Suppressor macrophage treated with lipopolysaccharide for 4 hours (primary cell): Measurements from ENCODE around the gene RCC2.
A peak's percentile ranks its signal among the peaks of the same experiment; 100 is the strongest.
"Not testable (repeated sequence)": the region's sequence is repeated elsewhere in the genome, so short reads cannot be mapped to it uniquely, and the experiment has no call there.

Experiments used
- DNase-seq: peaks from one replicate; pipeline ENCODE4 v3.0.0-alpha.2; 2020

RCC2 gene

DNA sequence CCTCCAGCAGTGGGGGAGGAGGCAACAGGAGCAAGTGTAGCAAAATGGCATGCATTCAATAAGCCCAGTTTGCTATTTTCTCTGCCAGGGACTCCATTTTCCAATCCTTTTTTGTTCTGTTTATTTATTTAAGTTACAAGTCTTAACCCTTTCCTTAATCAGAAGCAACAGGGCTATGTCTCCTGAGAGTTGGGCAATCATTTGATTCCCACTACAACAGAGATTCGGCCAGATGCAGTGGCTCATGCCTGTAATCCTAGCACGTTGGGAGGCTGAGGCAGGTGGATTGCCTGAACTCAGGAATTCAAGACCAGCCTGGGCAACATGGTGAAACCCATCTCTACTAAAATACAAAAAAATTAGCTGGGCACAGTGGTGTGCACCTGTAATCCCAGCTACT is 25.5 kb downstream of the RCC2 start:
- no peak for DNase-seq

DNA sequence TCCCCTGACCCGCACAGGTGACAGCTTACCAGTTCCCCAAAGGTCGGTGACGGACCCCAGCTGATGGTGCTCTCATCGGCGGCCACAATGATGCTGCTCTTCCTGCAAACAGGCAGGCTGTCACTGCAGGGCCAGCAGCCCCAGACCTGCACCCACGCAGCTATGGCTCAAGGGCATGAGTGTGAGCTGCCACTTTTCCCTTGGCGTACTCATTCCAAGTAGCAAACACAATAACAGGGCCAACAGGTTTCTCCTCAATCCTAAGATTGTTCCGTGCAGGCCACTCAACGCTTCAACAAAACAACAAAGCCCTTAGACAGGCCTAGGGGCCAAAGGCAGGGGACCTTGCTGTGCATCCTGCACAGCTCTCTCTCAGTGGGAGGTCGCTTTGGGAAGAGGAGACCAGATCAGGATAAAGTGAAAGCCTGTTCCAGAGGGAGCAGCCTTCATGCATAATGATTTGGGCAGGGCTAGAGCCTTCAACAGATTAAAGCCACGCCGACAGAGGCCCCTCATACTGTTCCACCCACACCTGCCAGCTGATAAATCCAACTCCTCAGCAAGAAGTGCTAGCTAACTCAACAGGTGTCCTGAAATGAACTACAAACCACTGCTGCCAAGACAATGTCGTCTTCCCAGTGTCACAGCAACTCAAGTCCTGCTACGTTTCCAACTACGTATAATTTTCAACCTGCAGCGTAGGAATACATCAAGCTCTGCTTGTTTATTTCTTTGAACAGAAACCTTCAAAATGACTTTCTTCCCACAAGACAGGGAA is 27.2 kb downstream of the RCC2 start:
- DNase-seq, result no peak

DNA sequence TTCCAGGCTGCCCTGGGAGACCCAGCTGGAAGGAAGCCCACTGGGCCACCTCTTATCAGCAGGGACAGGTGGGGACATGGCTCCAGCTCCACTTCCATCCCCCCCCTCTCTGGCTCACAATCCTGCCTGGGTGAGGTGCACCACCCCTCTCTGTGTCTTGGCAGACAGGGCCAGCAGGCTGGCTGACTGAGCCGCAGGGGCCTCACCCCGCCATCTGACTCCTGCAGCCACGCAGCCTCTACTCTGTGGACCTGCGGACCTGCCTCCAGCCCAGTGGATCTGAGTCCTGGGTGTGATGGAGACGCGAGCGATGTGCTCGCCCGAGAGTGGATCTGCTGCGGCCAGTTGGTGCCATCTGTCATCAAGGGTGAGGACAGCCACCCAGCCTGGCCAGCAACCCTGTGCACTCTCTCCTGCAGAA is 30.1 kb downstream of the RCC2 start:
- no peak for DNase-seq

DNA sequence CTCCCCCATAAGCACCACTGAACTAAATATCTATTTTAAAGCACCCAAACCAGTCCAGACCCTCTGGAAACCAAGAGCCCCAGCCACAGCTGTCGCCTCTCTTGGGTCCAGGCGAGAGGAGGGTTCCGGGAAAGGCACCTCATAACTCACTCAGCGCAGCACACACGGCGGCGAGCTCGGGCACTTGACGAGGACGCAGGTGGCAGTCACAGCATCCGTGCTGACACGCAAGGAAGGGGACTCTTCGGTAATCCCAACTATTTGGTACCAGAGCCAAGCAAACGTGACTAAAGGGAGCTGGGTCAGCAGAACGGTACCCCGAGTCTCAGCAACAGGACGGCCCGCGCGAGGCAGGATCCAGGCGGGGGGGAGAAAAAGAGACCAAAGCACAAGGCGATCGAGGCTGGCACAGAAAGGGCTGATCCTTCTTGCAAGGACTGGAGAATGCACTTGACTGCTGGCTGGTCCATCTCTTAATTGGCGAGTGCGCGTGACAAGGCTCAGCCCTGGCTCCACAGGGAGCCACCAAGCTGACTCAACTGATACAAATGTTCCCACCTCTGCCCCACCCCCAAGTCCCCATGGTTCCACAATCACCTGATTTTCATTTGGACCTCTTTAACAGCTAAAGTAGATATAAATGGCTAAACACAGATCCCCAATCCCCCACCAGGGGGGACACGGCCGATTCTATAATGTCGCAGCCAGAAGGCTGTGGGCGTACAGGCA is 31.5 kb downstream of the RCC2 start:
- not testable (repeated sequence) for DNase-seq

DNA sequence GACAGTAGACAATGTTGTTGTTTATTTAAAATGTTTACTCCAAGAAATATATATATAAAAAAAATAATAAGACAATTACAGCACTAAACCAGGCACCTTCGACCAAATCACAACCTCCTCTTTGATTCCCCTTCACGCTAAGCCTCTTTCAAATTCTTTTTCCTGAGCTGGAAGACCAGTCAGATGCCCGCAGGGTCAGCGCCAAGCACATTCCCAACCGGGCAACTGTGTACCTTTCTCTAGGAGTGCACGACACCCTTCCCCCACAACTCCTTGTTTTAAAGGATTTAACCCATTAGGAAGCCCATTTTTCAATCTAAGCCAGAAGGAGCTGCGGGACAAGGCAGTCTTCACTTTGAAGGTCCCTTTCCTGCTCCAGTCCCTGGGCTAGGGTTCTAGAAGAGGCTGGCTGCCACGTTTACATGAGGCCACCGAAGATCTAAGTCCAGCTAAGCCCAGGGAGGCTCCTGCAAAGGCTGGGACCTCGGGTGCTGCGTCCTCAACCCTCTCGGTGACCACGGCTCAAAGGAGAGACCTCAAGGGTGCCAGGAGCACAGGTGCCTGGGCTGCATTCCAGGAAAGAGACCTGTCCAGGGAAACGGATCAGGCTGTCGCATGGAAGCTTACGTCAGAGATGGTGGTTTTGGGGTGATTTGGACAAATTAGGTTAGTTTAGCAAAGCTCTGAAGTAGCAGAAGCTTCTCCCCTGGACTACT is 32.6 kb downstream of the RCC2 start:
- not testable (repeated sequence) for DNase-seq

DNA sequence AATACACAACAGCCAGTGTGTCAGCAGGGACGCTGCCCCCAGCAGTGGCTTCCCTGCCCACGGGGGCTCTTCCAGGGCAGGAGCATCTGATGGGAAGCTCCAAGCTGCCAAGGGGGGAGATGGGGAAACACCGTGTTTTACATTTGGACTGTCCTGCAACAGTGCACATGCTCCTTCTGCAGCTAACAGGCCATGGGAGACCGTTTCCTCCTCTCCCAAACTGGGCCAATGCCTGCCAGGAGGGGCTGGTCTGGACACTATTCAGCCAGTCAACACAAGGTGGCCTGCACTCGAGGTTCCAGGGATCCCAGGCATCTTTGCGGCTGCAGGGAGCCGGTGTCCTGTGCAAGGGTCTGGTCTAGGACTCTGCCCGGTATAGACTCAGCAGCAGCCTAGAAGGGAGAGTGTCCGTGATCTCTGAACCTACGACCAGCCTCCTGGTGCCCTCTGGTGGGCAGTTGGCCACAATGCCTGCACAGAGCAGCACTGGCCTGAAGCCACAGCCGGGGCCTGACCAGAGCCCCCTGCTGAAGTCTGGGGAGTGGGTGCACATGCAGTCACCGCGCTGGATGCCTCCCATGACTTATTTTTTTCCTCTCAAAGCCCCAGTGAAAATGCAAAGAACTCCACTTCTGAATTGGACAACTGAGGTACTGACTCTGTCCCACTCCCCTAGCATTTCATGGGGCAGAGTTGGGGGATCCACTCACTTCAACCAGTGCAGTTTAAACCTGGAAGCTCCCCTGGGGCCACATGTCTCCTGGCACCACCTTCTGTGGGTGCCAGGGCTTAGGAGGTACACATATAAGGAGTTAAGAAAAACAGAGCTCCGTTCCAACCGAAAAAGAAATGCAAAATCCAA is 33.3 kb downstream of the RCC2 start:
- DNase-seq, result peak; percentile 70

DNA sequence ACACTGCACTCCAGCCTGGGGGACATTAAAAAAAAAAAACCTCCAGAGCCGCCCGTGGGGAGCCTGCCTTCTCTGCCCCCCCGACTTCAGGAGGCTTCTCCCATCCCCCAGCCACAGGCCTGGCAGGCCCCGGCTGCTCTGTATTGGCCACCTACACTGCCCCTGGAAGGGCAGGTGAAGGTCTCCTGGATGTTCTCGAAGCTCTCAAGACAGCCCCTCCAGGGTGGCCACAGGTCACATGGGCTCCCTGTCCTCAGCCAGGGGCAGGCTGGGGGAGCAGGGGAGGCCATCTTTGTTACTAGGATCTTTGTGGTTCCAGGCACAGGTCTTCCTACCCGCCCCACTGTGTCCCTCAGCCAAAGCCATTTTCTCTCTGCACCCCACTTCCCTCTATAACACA is 34.7 kb downstream of the RCC2 start:
- DNase-seq, result no peak

DNA sequence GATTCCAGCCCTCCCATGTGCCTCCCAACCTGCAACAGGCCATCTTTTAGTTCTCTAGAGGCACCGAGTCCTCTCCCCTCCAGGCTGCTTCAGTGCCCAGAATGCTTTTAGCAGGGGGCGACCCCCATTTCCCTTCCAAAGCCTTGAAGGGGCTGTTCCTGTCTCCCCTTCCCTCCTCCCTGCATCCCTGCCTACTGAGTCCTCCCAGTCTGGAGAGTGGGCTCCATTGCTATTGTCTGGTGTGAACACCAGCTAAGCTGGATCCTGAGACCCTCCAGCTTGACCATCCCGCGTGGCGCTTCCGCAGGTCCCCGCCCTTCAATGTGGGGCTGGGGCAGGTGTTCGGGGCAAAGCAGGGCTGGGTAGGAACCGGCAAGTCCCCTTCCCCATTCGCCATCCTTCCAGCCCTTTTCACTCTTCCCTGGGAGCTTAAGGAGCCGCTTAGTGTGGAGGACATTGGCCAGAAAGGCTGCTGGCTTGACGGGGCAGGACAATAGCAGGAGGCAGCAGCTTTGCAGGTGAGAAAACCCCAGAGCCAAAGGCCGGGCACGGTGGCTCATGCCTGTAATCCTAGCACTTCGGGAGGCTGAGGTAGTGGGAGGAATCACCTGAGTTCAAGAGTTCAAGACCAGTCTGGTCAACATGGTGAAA is 35.3 kb downstream of the RCC2 start:
- DNase-seq, result no peak

DNA sequence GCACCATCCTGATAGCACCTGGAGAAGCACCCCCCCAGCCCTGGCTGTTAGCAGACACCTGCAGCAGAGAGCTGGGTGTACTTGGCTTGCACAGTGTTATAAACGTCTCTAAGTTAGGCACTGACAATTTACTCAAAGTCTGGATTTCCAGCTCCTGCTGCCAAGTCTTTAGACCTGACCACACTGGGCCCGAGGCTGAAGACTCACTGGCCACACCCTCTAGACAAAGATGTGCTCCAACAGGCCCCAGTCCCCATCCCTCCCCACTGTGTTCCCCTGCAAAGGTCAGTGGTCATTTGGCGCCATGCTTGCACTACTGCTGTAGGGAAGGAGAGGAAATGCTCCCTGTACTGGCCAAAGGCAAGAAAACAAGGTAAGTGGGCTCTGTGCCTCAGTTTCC is 36.4 kb downstream of the RCC2 start:
- no peak for DNase-seq

DNA sequence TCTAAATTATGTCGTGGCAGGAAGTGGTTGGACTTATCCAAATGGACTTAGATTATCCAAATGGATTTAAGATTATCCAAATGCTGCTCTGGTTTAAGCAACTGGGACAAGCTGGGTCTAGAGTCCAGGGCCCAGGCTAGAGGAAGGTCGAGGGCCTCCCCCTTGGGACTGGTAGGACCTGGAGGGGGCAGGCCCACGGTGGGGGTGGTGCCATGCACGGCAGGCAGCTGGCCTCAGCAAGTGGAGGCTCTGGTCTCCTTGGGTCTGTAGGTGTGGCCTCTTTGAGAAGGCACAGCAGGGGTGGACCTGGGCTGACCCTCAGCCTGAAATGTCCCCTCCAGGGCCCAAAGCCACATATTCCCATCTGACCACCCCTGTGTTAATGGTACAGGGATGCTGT is 37.6 kb downstream of the RCC2 start:
- DNase-seq, result no peak

DNA sequence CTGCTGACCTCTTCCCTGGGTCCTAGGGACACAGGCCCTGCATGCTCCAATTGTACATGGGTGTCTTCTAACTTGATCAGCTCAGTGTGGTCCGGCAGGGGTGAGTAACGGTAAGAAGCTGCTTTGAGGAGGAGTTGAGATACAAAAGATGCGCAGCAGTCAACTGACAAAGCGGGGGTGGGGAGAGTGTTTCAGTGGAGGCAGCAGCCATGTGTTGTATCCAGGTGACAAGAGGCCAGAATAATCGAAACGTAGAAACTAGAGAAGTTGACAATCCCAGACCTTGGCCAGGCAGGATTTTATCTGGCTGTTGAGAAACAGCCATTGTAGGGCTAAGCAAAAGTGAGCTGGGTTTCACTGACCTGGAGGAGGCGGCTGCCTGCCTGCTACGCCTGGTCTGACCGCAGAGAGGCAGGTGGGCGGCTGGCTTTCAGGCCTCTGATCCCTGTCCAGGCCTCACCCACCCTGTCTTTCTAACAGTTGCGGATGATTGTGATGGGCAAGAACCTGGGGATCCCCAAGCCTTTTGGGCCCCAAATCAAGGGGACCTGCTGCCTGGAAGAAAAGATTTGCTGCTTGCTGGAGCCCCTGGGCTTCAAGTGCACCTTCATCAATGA is 38.6 kb downstream of the RCC2 start:
- DNase-seq, result no peak

DNA sequence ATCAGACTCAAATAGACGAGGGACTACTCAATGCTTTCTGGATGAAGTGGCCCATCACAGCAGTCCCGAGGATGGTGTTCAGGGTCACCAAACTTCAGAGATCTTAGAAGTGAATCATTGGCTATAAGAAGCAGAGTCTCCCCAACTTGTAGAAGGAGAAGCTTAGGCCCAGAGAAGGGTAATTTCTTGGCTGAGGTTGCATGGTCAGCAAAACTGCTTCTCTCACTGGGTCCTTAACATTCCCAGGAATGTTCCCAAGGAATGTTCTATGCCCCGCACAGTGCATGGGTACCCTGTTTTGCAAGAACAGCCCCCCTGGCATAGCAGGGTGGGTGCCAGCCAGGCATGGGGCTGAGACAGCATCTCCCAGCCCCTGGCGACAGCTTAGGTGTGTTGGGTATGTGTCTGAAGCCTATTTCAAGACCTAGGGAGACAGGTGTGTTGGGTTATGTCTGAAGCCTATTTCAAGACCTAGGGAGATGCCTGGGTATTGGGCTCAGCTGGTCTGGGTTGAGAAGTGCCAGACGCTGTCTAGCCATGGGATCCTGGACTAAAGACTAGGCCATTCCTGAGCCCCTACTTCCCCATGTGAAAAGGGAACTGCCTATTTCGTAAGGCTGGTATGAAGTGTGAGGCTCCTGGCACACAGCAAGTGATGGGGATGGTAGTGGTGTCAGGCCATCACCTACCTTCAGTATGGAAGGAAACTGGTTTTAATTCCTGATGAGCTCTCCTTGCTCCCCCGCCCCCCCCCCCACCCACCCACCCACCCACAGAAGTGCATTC is 41.4 kb downstream of the RCC2 start:
- DNase-seq, result peak; percentile 53

DNA sequence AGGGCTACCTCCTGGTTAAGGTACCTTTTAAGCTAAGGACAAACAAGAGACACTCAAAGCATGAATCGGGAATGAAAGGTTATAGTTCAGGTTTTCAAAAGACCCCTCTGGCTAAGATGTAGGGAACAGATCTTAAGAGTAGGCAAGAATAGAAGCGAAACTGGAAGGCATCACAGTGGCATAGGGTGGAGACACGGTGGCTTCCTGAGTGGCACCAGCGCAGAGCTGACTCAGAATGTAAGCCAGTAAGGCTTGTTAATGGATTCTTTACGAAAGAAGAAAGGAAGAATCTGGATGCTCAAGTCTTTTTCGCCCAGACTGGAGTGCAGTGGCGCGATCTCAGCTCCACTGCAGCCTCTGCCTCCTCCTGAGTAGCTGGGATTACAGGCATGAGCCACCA is 46.2 kb downstream of the RCC2 start:
- DNase-seq, result peak; percentile 78

DNA sequence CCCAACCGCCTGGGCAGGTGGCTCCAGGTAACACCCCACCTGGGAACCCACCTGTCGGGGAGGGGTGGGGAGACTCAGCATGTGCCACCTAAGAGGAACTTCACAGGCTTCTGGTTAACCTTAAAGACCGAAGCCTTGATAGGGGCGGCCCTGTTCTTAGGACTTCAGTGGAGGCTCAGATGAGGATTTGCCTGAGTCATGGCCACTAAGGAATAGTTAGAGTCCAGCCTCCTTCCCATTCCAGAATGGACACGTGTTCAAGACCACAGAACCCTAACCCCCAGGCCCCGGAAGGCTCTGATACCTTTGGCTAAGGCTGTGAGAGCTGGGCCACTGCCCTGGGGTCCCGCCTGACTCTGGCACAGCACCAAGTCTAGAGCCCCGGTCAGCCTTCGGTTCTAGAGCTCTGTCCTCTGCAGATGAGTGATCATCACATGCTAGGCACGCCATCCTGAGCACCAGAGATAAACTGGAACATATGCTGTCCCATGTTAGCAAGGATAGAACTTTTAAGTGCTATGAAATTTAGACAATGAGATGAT is 47.2 kb downstream of the RCC2 start:
- peak; percentile 7 for DNase-seq

DNA sequence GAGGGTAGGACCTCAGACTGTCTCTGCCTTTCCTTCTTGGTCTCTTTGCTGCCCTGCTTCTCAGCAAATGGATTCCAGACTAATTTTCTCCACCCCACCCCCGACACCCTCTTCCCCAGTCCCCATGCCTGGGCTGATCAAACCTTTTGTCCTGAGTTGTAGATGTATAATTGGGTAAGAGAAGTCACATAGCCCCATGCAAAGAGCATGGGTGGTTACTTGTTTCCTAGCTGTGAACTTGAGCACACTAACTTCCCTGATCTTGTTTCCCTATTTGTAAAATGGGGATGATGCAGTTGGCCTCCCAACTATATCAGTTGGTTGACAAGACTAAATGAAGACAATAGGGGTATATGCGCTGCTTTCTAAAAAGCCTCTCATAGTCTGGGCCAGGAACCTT is 58.3 kb downstream of the RCC2 start:
- peak; percentile 28 for DNase-seq

DNA sequence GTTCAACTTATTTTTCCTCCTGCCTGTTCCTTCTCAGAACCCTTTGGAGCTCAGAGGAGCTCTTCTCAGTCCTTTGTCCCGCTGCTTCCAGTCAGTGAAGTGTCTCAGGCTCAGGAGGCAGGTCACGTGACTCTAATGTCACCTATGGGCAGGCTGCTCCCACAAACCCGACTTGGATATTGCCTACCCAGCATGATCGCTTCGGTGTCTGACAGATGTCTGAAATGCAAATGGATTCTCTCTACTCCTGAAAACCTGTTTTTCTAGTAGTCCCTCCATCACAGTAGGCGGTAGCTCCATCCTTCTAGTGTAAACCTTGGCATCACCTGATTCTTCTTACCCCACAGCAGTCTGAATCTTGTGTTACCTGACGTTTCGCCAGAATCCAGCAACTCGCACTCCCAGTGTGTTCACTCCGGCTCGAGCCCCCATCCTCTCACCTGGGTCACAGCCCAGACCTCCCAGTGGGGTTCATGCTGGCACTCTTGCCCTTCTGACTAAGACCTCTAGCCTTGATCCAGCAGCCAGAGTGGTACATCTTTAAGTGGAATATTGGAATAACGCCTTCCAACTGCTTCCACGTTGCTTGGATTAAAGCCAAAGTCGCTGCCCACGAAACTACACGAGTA is 62.0 kb downstream of the RCC2 start:
- DNase-seq, result no peak

DNA sequence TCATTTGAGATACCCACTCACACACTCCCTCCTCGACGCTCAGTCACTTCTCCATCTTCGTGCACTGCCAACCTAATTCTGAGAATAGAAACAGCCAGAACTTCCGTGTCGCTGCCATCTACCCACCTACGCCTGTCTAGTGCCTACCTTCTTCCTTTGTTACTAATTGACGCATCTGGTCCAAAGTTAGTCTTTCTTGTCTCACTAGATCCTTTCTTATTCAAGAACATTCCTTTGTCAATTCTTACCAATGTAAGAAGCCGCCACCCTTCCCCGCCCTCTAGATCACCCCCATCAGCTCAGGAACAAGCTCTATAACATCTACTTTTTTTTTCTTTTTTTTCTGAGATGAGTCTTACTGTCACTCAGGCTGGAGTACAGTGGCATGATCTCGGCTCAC is 63.8 kb downstream of the RCC2 start:
- no peak for DNase-seq

DNA sequence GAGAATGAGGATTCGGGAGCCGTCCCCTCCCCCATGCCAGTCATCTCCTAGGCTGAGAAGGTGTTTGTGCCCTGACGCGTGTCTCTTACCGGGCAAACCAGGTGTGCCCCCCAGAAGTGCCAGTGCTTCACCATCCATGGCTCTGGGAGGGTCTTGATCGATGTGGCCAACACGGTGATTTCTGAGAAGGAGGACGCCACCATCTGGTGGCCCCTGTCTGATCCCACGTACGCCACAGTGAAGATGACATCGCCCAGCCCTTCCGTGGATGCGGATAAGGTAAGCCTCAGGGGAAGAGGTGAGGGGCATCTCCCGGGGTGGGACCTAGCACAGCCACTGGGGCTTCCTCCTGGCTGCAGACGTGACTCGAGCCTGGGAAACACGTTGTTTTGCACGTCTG is 66.5 kb downstream of the RCC2 start:
- no peak for DNase-seq

DNA sequence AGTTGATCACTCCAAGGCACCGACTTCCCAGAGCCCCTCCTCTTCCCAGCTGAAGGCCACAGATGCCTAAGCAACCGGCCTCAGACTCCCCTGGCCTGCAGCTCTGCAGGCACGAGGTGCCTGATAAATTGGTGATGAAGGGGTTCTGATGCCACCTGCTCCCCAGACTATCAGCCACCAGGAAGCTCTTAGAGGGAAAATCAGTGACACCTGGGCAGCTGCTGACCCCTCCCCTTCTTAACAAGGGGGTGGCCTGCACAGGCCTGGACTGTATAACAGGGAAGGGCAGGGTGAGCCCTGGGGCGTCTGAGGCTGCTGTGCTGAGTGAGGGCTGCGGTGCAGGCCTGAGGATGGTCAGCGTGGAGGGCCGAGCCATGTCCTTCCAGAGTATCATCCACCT is 67.6 kb downstream of the RCC2 start, which contains the start of gene PADI6:
Gene PADI6 (plus strand): TSS at position 301 of the 400 bp plus-strand sequence. CDS start 50 bp downstream, at position 351.
- no peak for DNase-seq

DNA sequence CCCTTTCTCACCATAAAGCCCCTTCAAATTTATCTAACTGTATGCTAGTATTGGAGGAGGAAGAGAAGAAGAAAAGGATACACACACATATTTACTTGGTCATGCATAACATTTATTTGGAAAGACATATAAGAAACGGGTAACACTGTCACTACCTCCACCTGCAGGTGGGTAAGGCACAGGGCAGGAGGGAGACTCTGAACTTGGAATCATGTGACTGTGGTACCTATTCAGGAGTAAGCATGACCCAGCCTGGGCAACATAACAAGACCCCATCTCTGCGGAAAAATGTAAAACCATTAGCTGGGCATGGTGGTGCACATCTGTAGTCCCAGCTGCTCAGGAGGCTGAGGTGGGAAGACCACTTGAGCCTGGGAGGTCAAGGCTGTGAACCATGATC is 68.9 kb downstream of the RCC2 start:
- no peak for DNase-seq
